ENCODE results near the gene UBAP1. TPM values are rescaled to one million over a fixed set of nuclear protein-coding genes. Genes with fewer than 3 reads are reported as not detected.
"Not testable (repeated sequence)": the region's sequence is repeated elsewhere in the genome, so short reads cannot be mapped to it uniquely, and the experiment has no call there.

The UBAP1 gene
- polyA plus RNA-seq (2011; rRNA removed) (56.7 and 57.3 TPM in 2 replicates), polyA minus RNA-seq (2011; rRNA and poly(A)+ RNA removed) (55.3 and 57.3 TPM in 2 replicates)

- ChIA-PET CTCF (interaction anchor here (3.2 kb wide), 1 partner anchor 74 kb away, joined by 12 read pairs; no protein-coding TSS in a partner anchor), POLR2A (interaction anchor here (0.6 to 1.4 kb wide), 9 partner anchors 13 to 270 kb away, joined by 3 to 8 read pairs (median 3); partner anchors contain the start of gene MYORG)
- no peaks in the 10 kb centered on the region for H3K9me3 ChIP-seq (ENCODE audit: control insufficient read depth, insufficient read depth, low read length)
- H3K4me3 ChIP-seq (ENCODE audit: low read depth, low read length), result peak within 1 kb of the TSS; percentile 72
- no peak for TF ChIP-seq CTCF (IDR thresholded peaks at IDR 0.05; ENCODE audit: low read depth, low read length)
- H3K27ac ChIP-seq (ENCODE audit: low read depth, low read length), result peak within 1 kb of the TSS; percentile 68
- peak; percentile 86 for DNase-seq (ENCODE audit: low read depth, low spot score)
- no peaks in the 10 kb centered on the region for H3K27me3 ChIP-seq (ENCODE audit: control insufficient read depth, insufficient read depth, low read length)
Measured at GRCh38 chr9:34178436-34179212, at the start of gene UBAP1. TSS of gene UBAP1 (plus strand) at chr9:34179043. CDS start at chr9:34220915, 41,872 bp downstream.

- no peak for DNase-seq (ENCODE audit: low read depth, low spot score)
- ChIA-PET POLR2A (no interaction called here), CTCF (interaction anchor here (0.7 kb wide), 1 partner anchor 64 kb away, joined by 4 read pairs; no protein-coding TSS in a partner anchor)
- H3K9me3 ChIP-seq (ENCODE audit: control insufficient read depth, insufficient read depth, low read length), result peaks cover under 1% of the 10 kb centered on the region; the same call in 1 of the 2 replicates
- TF ChIP-seq CTCF (IDR thresholded peaks at IDR 0.05; ENCODE audit: low read depth, low read length), result no peak
- H3K27ac ChIP-seq (ENCODE audit: low read depth, low read length), result no peak overlapping the region
- no peak overlapping the region for H3K4me3 ChIP-seq (ENCODE audit: low read depth, low read length)
- no peaks in the 10 kb centered on the region for H3K27me3 ChIP-seq (ENCODE audit: control insufficient read depth, insufficient read depth, low read length)
Measured at GRCh38 chr9:34131571-34131970, 47.3 kb upstream of the UBAP1 start.

GRCh38 chr9:34133436-34133949, 45.4 kb upstream of the UBAP1 start:
- CTCF ChIA-PET, result no interaction called here
- POLR2A ChIA-PET, result no interaction called here
- H3K27me3 ChIP-seq (ENCODE audit: control insufficient read depth, insufficient read depth, low read length), result no peaks in the 10 kb centered on the region

GRCh38 chr9:34134521-34134920, 44.3 kb upstream of the UBAP1 start:
- ChIA-PET CTCF (no interaction called here), POLR2A (no interaction called here)
- no peak for TF ChIP-seq CTCF (IDR thresholded peaks at IDR 0.05; ENCODE audit: low read depth, low read length)
- no peak overlapping the region for H3K4me3 ChIP-seq (ENCODE audit: low read depth, low read length)
- DNase-seq (ENCODE audit: low read depth, low spot score), result no peak
- no peaks in the 10 kb centered on the region for H3K27me3 ChIP-seq (ENCODE audit: control insufficient read depth, insufficient read depth, low read length)
- no peak overlapping the region for H3K27ac ChIP-seq (ENCODE audit: low read depth, low read length)
- H3K9me3 ChIP-seq (ENCODE audit: control insufficient read depth, insufficient read depth, low read length), result peaks cover 4% of the 10 kb centered on the region; the same call in 1 of the 2 replicates

More at GRCh38 chr9:34133436-34133949, 45.4 kb upstream of the UBAP1 start:
- no peak for TF ChIP-seq CTCF (IDR thresholded peaks at IDR 0.05; ENCODE audit: low read depth, low read length)
- Histone ChIP-seq H3K27ac (ENCODE audit: low read depth, low read length) (no peak overlapping the region), H3K9me3 (ENCODE audit: control insufficient read depth, insufficient read depth, low read length) (peaks cover 4% of the 10 kb centered on the region; the same call in 1 of the 2 replicates), H3K4me3 (ENCODE audit: low read depth, low read length) (no peak overlapping the region)
- DNase-seq (ENCODE audit: low read depth, low spot score), result no peak

- H3K4me3 ChIP-seq (ENCODE audit: low read depth, low read length); DNase-seq (ENCODE audit: low read depth, low spot score); CTCF ChIA-PET; H3K27ac ChIP-seq (ENCODE audit: low read depth, low read length); H3K9me3 ChIP-seq (ENCODE audit: control insufficient read depth, insufficient read depth, low read length); POLR2A ChIA-PET; H3K27me3 ChIP-seq (ENCODE audit: control insufficient read depth, insufficient read depth, low read length): not testable (repeated sequence)
Measured at GRCh38 chr9:34138644-34139043, 40.2 kb upstream of the UBAP1 start.
